Colonic mucosa (tissue), 4 donors: ENCODE measurements around the gene MLLT1. TPM values are rescaled to one million over a fixed set of nuclear protein-coding genes. Genes with fewer than 3 reads are reported as not detected.

Experiments
- DNase-seq: peaks from one replicate; pipeline ENCODE4 v3.0.0-alpha.2; 2020
- H3K27ac ChIP-seq: fragments of 200-600 bp; one replicate; pipeline ENCODE4 v1.8.0; 2021
- H3K27me3 ChIP-seq: fragments of 200-600 bp; one replicate; pipeline ENCODE4 v1.8.0; 2021
- H3K36me3 ChIP-seq: fragments of 200-600 bp; one replicate; pipeline ENCODE4 v1.8.0; 2021
- H3K4me1 ChIP-seq: fragments of 200-600 bp; one replicate; pipeline ENCODE4 v1.8.0; 2021; ENCODE audit warnings: mild to moderate bottlenecking
- H3K4me3 ChIP-seq: fragments of 200-600 bp; one replicate; pipeline ENCODE4 v1.8.0; 2021
- H3K9ac ChIP-seq, 2 donors: one replicate each; pipeline ENCODE4 v1.7.0; 2013; ENCODE audit warnings: control low read depth in 2 of 2, low read depth in 2 of 2, low read length in 2 of 2
- H3K9me3 ChIP-seq: fragments of 200-600 bp; one replicate; pipeline ENCODE4 v1.8.0; 2021
- intact Hi-C: fragments of 100-400 bp; cut with DNase I; formaldehyde crosslinking; loops from one replicate; pipeline ENCODE4 v1.14.1; 2022
- total RNA-seq, 2 donors: library from RNA; stranded (reverse); fragmentation: NEBNext Ultra II Directional in 1 of 2; extraction: Animal tissue kit (Norgen Biotek cat#: 25700) in 1 of 2; gene quantifications; one replicate each; pipeline ENCODE4 v1.2.1, GENCODE V29; 2021
- TF ChIP-seq, protein P1 (sequence below): fragments of 200-600 bp; IDR thresholded peaks from one replicate; pipeline ENCODE4 v1.8.0; 2022; ENCODE audit warnings: antibody characterized with exemption, mild to moderate bottlenecking
- donor health status: healthy.
- donor health status: DM: no; HTN: no; CAD: no.
- donor health status: DM: no; HTN: no; CAD: no.

Gene MLLT1
- total RNA-seq, 2 donors from 2014 or later: 26.4 to 59.2 TPM

DNA sequence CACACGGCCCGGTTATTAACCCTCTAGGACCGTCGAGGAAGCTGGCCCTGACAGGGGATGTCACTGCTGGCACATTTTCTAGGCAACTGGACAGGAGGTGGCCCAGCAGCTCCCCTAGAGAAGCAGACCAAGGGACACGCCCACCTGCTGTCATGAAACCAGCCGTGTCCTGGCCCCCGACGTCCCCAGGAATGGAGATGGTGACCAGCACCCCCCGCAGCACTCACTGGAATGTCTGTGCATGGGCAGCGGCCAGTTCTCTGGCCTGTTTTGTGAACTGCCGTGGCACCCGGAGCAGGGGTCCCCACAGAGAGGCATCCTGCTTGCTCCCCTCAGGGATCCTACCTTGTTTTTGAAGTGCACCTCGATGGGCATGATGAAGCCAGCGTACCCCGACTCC lies 17.9 kb downstream of the MLLT1 start:
- H3K4me3 ChIP-seq: no peak overlapping the region
- intact Hi-C loops: no loop called here
- no peaks in the 10 kb centered on the region for H3K4me1 ChIP-seq
- no peak for DNase-seq
- no peaks in the 10 kb centered on the region for H3K36me3 ChIP-seq
- no peak overlapping the region for H3K27ac ChIP-seq
- no peaks in the 10 kb centered on the region for H3K9me3 ChIP-seq
- TF ChIP-seq, protein P1, sequence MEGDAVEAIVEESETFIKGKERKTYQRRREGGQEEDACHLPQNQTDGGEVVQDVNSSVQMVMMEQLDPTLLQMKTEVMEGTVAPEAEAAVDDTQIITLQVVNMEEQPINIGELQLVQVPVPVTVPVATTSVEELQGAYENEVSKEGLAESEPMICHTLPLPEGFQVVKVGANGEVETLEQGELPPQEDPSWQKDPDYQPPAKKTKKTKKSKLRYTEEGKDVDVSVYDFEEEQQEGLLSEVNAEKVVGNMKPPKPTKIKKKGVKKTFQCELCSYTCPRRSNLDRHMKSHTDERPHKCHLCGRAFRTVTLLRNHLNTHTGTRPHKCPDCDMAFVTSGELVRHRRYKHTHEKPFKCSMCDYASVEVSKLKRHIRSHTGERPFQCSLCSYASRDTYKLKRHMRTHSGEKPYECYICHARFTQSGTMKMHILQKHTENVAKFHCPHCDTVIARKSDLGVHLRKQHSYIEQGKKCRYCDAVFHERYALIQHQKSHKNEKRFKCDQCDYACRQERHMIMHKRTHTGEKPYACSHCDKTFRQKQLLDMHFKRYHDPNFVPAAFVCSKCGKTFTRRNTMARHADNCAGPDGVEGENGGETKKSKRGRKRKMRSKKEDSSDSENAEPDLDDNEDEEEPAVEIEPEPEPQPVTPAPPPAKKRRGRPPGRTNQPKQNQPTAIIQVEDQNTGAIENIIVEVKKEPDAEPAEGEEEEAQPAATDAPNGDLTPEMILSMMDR: no peak
- no peaks in the 10 kb centered on the region for H3K27me3 ChIP-seq
- no peak overlapping the region for H3K9ac ChIP-seq

DNA sequence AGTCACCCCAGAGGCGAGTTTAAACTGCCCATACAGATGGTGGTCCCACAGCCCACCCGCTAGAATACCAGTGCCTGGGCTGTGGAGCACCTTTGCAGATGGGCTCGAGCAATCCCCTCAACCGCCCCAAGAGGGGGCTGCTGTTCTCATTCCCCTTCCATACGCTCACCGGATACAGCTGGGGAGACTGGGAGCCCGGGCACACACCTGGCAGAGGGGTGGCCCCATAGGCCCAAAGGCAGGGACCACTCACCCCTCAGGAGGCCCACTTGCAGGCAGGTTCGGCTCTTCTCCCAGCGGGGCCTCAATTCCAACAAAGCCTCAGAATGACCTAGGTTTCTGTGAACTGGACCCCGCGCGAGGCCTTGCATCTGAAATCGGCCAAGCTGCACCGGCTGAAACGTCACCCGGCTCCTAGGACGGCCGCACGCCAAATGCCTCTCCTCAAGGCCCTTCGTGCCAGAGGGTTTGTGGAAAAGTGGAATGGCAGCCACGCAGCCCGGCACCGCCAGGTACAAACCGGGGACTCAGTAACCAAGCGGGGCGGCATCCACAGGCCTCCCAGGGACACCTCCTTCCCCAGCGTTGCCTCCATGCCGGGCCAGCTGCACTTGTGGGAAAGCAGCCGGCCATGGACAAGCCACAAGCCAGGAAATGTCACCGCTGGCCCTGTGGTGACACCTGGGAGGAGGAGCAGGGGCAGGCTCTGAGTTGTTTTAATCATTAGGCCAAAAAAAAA lies 18.7 kb downstream of the MLLT1 start:
- Histone ChIP-seq H3K4me3 (no peak overlapping the region), H3K9ac (no peak overlapping the region), H3K4me1 (no peaks in the 10 kb centered on the region), H3K36me3 (no peaks in the 10 kb centered on the region), H3K27ac (no peak overlapping the region), H3K9me3 (no peaks in the 10 kb centered on the region), H3K27me3 (no peaks in the 10 kb centered on the region)
- TF ChIP-seq, protein P1: peak; percentile 28
- intact Hi-C loops: no loop called here
- DNase-seq: no peak

DNA sequence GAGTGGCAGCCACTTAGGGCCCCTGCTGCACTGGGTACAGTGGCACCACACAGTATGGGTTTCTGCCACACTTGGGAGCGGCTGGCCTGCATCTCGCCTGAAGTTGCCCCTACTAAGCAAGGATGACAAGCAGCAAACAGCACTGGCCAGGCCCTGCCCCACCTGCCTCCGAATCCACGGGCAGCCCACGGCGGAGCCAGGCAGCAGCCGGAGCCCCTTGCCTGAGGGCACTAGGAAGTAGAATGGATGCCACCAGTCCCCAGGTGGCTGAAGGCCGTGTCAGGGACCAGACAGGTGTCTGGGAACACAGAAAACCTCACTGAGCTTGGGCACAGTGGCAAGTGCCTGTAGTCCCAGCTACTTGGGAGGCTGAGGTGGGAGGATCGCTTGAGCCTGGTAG lies 19.4 kb downstream of the MLLT1 start:
- TF ChIP-seq, protein P1: no peak
- H3K4me1 ChIP-seq: no peaks in the 10 kb centered on the region
- intact Hi-C loops: no loop called here
- H3K27me3 ChIP-seq: no peaks in the 10 kb centered on the region
- no peak for DNase-seq
- no peak overlapping the region for H3K9ac ChIP-seq
- H3K27ac ChIP-seq: no peak overlapping the region
- H3K4me3 ChIP-seq: no peak overlapping the region
- no peaks in the 10 kb centered on the region for H3K9me3 ChIP-seq
- H3K36me3 ChIP-seq: no peaks in the 10 kb centered on the region

DNA sequence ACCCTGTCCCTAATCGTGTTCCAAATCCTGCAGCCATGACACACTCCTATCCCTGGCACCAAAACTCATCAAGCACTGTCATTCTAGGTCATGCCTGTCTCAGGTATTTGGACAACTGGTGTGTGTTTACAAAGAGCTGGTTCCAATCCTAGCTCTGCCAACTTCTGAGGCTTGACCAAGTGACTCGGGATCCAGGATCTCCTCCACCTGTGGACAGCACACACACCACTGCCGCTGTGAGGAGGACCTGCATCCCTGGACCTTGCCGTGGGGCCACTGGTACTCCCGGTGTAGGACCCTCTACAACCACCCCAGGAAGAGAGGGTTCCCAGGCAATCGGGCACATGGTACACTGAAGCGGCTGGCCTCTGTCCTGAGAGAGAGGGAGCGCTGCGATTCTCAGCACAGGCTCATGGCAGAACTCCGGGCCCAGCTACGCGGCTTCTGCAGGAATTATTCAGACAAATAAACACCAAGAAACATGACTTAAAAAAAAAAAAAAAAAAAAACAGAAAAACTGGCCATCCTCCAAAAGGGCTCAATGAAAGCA lies 20.4 kb downstream of the MLLT1 start:
- H3K4me3 ChIP-seq: no peak overlapping the region
- H3K9me3 ChIP-seq: no peaks in the 10 kb centered on the region
- H3K36me3 ChIP-seq: no peaks in the 10 kb centered on the region
- no peak overlapping the region for H3K27ac ChIP-seq
- H3K27me3 ChIP-seq: no peaks in the 10 kb centered on the region
- DNase-seq: no peak
- no peaks in the 10 kb centered on the region for H3K4me1 ChIP-seq
- intact Hi-C loops: no loop called here
- TF ChIP-seq, protein P1: no peak
- no peak overlapping the region for H3K9ac ChIP-seq

DNA sequence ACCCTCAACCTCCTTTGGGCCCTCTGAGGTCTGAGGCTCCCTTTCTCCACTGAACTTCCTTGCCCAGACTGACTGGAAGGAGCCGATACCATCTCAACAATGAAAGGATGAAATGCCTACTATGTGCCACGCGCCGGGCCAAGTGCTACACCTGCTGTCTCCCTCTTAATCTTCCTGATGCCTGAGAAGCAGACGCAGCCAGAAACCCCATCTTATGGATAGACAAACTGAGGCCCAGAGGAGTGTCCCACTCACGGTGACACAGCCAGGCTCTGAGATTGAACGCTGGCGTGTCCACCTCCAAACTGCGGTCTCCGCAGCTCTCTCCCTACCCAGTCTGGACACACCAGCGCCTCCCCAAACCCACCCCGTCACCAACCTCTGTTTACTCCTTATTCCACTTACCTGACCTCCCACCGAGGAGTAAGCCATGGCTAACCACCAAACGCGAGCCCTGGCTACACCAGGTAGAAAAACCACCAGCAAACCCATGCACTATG lies 20.9 kb downstream of the MLLT1 start:
- no peaks in the 10 kb centered on the region for H3K9me3 ChIP-seq
- H3K36me3 ChIP-seq: no peaks in the 10 kb centered on the region
- no peak overlapping the region for H3K27ac ChIP-seq
- H3K9ac ChIP-seq: no peak overlapping the region
- no peaks in the 10 kb centered on the region for H3K4me1 ChIP-seq
- no peak overlapping the region for H3K4me3 ChIP-seq
- no peaks in the 10 kb centered on the region for H3K27me3 ChIP-seq
- intact Hi-C loops: no loop called here
- no peak for DNase-seq
- TF ChIP-seq, protein P1: no peak
